H1 (cell line): ENCODE measurements around the gene IQGAP3. TPM values are rescaled to one million over a fixed set of nuclear protein-coding genes. Genes with fewer than 3 reads are reported as not detected.

Experiments
- CTCF ChIA-PET: fragments of 300-600 bp; sonication (Branson Sonifier 250); formaldehyde crosslinking; loops from one replicate; lab custom pipeline; 2021; ENCODE audit not compliant: partially characterized antibody; lab: Charles Lee
- POLR2A ChIA-PET: fragments of 300-600 bp; sonication (Branson Sonifier 250); formaldehyde crosslinking; loops from one replicate; lab custom pipeline; 2021; ENCODE audit warnings: inconsistent platforms; ENCODE audit not compliant: partially characterized antibody; lab: Charles Lee
- DNase-seq, 2 experiments: peaks; one replicate each; pipeline versions ENCODE4 v3.0.0 to v3.0.0-alpha.2; 2010 to 2022; ENCODE audit warnings: low spot score in 2 of 2, low read depth in 1 of 2, mixed read lengths in 1 of 2
- FAIRE-seq: peaks from 2 replicates; lab custom pipeline; 2011; peaks lifted over from hg19 to GRCh38; lab: Jason Lieb, UNC
- H2AFZ ChIP-seq: 2 replicates; pipeline ENCODE4 v1.8.1; 2012; ENCODE audit warnings: low read length, inconsistent platforms
- H2AK5ac ChIP-seq: 2 replicates; pipeline ENCODE4 v1.6.1; 2013; ENCODE audit warnings: low read depth, low read length
- H2BK120ac ChIP-seq: replicated peaks from 2 replicates; pipeline ENCODE3; 2013; ENCODE audit warnings: low read depth, low read length, inconsistent platforms
- H2BK12ac ChIP-seq: 2 replicates; pipeline ENCODE4 v1.6.1; 2013; ENCODE audit warnings: low read depth, low read length
- H2BK15ac ChIP-seq: 2 replicates; pipeline ENCODE4 v1.6.1; 2013; ENCODE audit warnings: low read length
- H2BK20ac ChIP-seq: 2 replicates; pipeline ENCODE4 v1.6.1; 2013; ENCODE audit warnings: low read length
- H2BK5ac ChIP-seq: 2 replicates; pipeline ENCODE4 v1.6.1; 2013; ENCODE audit warnings: low read depth, low read length
- H3K14ac ChIP-seq: 2 replicates; pipeline ENCODE4 v1.6.1; 2013; ENCODE audit warnings: inconsistent platforms; ENCODE audit not compliant: insufficient read length
- H3K18ac ChIP-seq: 2 replicates; pipeline ENCODE4 v1.6.1; 2013; ENCODE audit warnings: low read length; ENCODE audit errors: extremely low read depth
- H3K23ac ChIP-seq: 2 replicates; pipeline ENCODE4 v1.6.1; 2013; ENCODE audit warnings: inconsistent platforms; ENCODE audit not compliant: insufficient read length
- H3K23me2 ChIP-seq: 2 replicates; pipeline ENCODE4 v1.6.1; 2013; ENCODE audit warnings: low read depth, low read length
- H3K27ac ChIP-seq: 2 replicates; pipeline ENCODE4 v1.6.1; 2011; ENCODE audit warnings: low read depth, low read length, inconsistent platforms
- H3K27me3 ChIP-seq, 4 experiments: replicated peaks in 1 of 4; 1 replicate in 1 of 4; 2 replicates in 3 of 4; pipeline versions ENCODE4 v1.6.1 to v1.8.1; 2011 to 2013; ENCODE audit warnings: low read length in 3 of 4, mild to moderate bottlenecking in 3 of 4, inconsistent platforms in 2 of 4, mixed read lengths in 2 of 4, moderate library complexity in 1 of 4; ENCODE audit not compliant: control insufficient read depth in 3 of 4, insufficient read depth in 3 of 4; ENCODE audit errors: extremely low read depth in 1 of 4
- H3K36me3 ChIP-seq, 4 experiments: 2 replicates each; pipeline versions ENCODE4 v1.6.1 to v1.8.1; 2011 to 2013; ENCODE audit warnings: mild to moderate bottlenecking in 4 of 4, low read length in 3 of 4, moderate library complexity in 2 of 4, control low read depth in 1 of 4, inconsistent platforms in 1 of 4; ENCODE audit not compliant: insufficient read depth in 4 of 4, control insufficient read depth in 2 of 4
- H3K4ac ChIP-seq: replicated peaks from 2 replicates; pipeline ENCODE3; 2013; ENCODE audit warnings: low read length, low read depth, mixed read lengths, inconsistent platforms; ENCODE audit not compliant: insufficient read length
- H3K4me1 ChIP-seq, 4 experiments: replicated peaks in 1 of 4; 1 replicate in 1 of 4; 2 replicates in 3 of 4; pipeline versions ENCODE4 v1.6.1 to v1.8.1; 2011 to 2013; ENCODE audit warnings: low read length in 3 of 4, inconsistent platforms in 2 of 4, mixed read lengths in 1 of 4; ENCODE audit not compliant: insufficient read depth in 4 of 4, control insufficient read depth in 3 of 4
- H3K4me2 ChIP-seq, 2 experiments: 2 replicates each; pipeline versions ENCODE4 v1.6.1 to v1.8.1; 2011 to 2013; ENCODE audit warnings: low read depth in 2 of 2, low read length in 2 of 2, control low read depth in 1 of 2, inconsistent platforms in 1 of 2, mild to moderate bottlenecking in 1 of 2; ENCODE audit not compliant: insufficient read depth in 1 of 2
- H3K4me3 ChIP-seq, 4 experiments: fragments of 200-600, 300-600 bp in 1 of 4; sonication (generic), shearing (Covaris generic), sonication (Bioruptor Twin) in 1 of 4; 2 replicates each; pipeline versions ENCODE4 v1.5.1 to v1.8.1; 2011 to 2016; ENCODE audit warnings: low read length in 4 of 4, low read depth in 3 of 4, control low read depth in 2 of 4, inconsistent platforms in 2 of 4, mild to moderate bottlenecking in 2 of 4, mixed read lengths in 1 of 4, moderate library complexity in 1 of 4; ENCODE audit not compliant: insufficient read depth in 2 of 4; ENCODE audit errors: extremely low read depth in 1 of 4
- H3K56ac ChIP-seq: replicated peaks from 2 replicates; pipeline ENCODE3; 2013; ENCODE audit warnings: low read depth, mild to moderate bottlenecking, mixed read lengths, low read length, inconsistent platforms; ENCODE audit not compliant: insufficient read length
- H3K79me1 ChIP-seq: 2 replicates; pipeline ENCODE4 v1.6.1; 2013; ENCODE audit warnings: low read depth, low read length, control low read depth
- H3K79me2 ChIP-seq, 2 experiments: 2 replicates each; pipeline versions ENCODE4 v1.6.1 to v1.8.1; 2012 to 2013; ENCODE audit warnings: low read length in 2 of 2, mild to moderate bottlenecking in 2 of 2, inconsistent platforms in 1 of 2; ENCODE audit not compliant: insufficient read depth in 2 of 2, control insufficient read depth in 1 of 2
- H3K9ac ChIP-seq, 4 experiments: replicated peaks in 1 of 4; 1 replicate in 1 of 4; 2 replicates in 3 of 4; pipeline versions ENCODE4 v1.6.1 to v1.8.1; 2011 to 2013; ENCODE audit warnings: low read depth in 3 of 4, low read length in 3 of 4, control low read depth in 2 of 4, mild to moderate bottlenecking in 2 of 4, moderate library complexity in 2 of 4, inconsistent platforms in 1 of 4; ENCODE audit errors: extremely low read depth in 1 of 4
- H3K9me3 ChIP-seq, 2 experiments: 2 replicates each; pipeline versions ENCODE4 v1.6.1 to v1.8.1; 2012 to 2013; ENCODE audit warnings: mild to moderate bottlenecking in 2 of 2, moderate library complexity in 2 of 2, control low read depth in 1 of 2, inconsistent platforms in 1 of 2, low read depth in 1 of 2, low read length in 1 of 2, mixed read lengths in 1 of 2; ENCODE audit not compliant: insufficient read depth in 2 of 2
- H4K20me1 ChIP-seq, 2 experiments: replicated peaks in 1 of 2; 2 replicates each; pipeline versions ENCODE3 to v1.8.1; 2011 to 2013; ENCODE audit warnings: inconsistent platforms in 2 of 2, low read length in 2 of 2, mild to moderate bottlenecking in 1 of 2; ENCODE audit not compliant: insufficient read depth in 2 of 2, control insufficient read depth in 1 of 2
- H4K5ac ChIP-seq: 2 replicates; pipeline ENCODE4 v1.6.1; 2013; ENCODE audit warnings: low read length, low read depth, mixed read lengths, inconsistent platforms; ENCODE audit not compliant: insufficient read length
- H4K8ac ChIP-seq: 2 replicates; pipeline ENCODE4 v1.8.0; 2013; ENCODE audit warnings: mild to moderate bottlenecking, moderate library complexity, low read length, inconsistent platforms; ENCODE audit not compliant: insufficient read depth; ENCODE audit errors: extremely low read depth
- H4K91ac ChIP-seq: replicated peaks from 2 replicates; pipeline ENCODE3; 2013; ENCODE audit warnings: low read length, mixed read lengths, inconsistent platforms; ENCODE audit not compliant: insufficient read length
- BACH1 ChIP-seq: IDR thresholded peaks from 2 replicates; pipeline ENCODE4 v1.6.1; 2012; ENCODE audit warnings: low read length, improper control_type of control experiment
- CBX5 ChIP-seq: fragments of 300-800, 300-1000 bp; sonication (generic); IDR thresholded peaks from 2 replicates; pipeline ENCODE4 v1.7.1; 2016; ENCODE audit warnings: antibody characterized with exemption, low read length, low read depth
- CHD2 ChIP-seq: IDR thresholded peaks from 2 replicates; pipeline ENCODE4 v1.6.1; 2012; ENCODE audit warnings: low read length, improper control_type of control experiment
- EGR1 ChIP-seq: IDR thresholded peaks from 2 replicates; pipeline ENCODE4 v1.6.1; 2011; ENCODE audit warnings: low read depth, low read length, borderline replicate concordance
- EP300 ChIP-seq, 2 experiments: IDR thresholded peaks; 1 replicate in 1 of 2; 2 replicates in 1 of 2; pipeline ENCODE4 v1.6.1; 2011 to 2012; ENCODE audit warnings: low read depth in 2 of 2, low read length in 2 of 2, mild to moderate bottlenecking in 2 of 2, borderline replicate concordance in 1 of 2, inconsistent platforms in 1 of 2, moderate library complexity in 1 of 2
- HDAC6 ChIP-seq: IDR thresholded peaks from one replicate; pipeline ENCODE4 v1.7.1; 2012; ENCODE audit warnings: low read depth, mild to moderate bottlenecking, inconsistent platforms, low read length, moderate library complexity
- JUN ChIP-seq: IDR thresholded peaks from 2 replicates; pipeline ENCODE4 v1.6.1; 2011; ENCODE audit warnings: low read depth, mild to moderate bottlenecking, improper control_type of control experiment, low read length
- RFX5 ChIP-seq: IDR thresholded peaks from 2 replicates; pipeline ENCODE4 v1.6.1; 2011; ENCODE audit warnings: low read depth, low read length, improper control_type of control experiment, borderline replicate concordance
- RNF2 ChIP-seq: fragments of 200-900, 300-1000 bp; sonication (generic); IDR thresholded peaks from 2 replicates; pipeline ENCODE4 v1.7.1; 2016; ENCODE audit warnings: borderline replicate concordance, low read depth, mild to moderate bottlenecking, antibody characterized with exemption, low read length; ENCODE audit not compliant: poor library complexity, severe bottlenecking; ENCODE audit errors: missing control alignments
- RXRA ChIP-seq: IDR thresholded peaks from 2 replicates; pipeline ENCODE4 v1.6.1; 2011; ENCODE audit warnings: low read depth, mild to moderate bottlenecking, low read length, moderate library complexity; ENCODE audit not compliant: insufficient read depth
- SIN3A ChIP-seq, 2 experiments: IDR thresholded peaks in 1 of 2; conservative IDR thresholded peaks in 1 of 2; 2 replicates each; pipeline ENCODE4 v1.6.1; 2011 to 2012; ENCODE audit warnings: low read length in 2 of 2, improper control_type of control experiment in 1 of 2, low read depth in 1 of 2, mild to moderate bottlenecking in 1 of 2
- SP2 ChIP-seq: IDR thresholded peaks from 2 replicates; pipeline ENCODE4 v1.6.1; 2012; ENCODE audit warnings: mild to moderate bottlenecking, low read length, inconsistent platforms
- SUZ12 ChIP-seq: fragments of 200-600 bp; sonication (generic); IDR thresholded peaks from 2 replicates; pipeline ENCODE4 v1.6.1; 2012; ENCODE audit warnings: mild to moderate bottlenecking, inconsistent platforms, low read length, moderate library complexity, mixed read lengths
- WGBS, 2 experiments: shearing (Covaris generic) in 1 of 2; methylation state at CpG; one replicate each; pipeline versions ENCODE4 v1.1.6 to v1.1.7; 2013 to 2015; ENCODE audit warnings: low lambda C conversion rate in 2 of 2, mixed read lengths in 2 of 2, inconsistent platforms in 1 of 2, low coverage in 1 of 2, missing lambda C conversion rate in 1 of 2; ENCODE audit not compliant: insufficient replicate concordance in 2 of 2, insufficient coverage in 1 of 2, insufficient read length in 1 of 2; ENCODE audit errors: extremely low coverage in 1 of 2, missing lambda C conversion rate in 1 of 2; 5-methylcytosine and 5-hydroxymethylcytosine counted together
- polyA plus RNA-seq, 7 experiments: library from polyadenylated mRNA; depleted of rRNA in 3 of 7; stranded (reverse) in 5 of 7; unstranded in 2 of 7; fragments of >200 nt in 5 of 7; fragments of 200-250 nt in 2 of 7; gene quantifications; 1 replicate in 5 of 7; 2 replicates in 1 of 7; 4 replicates in 1 of 7; pipeline versions ENCODE4 v1.2.1 to v1.2.3, GENCODE V29; 2011 to 2013; ENCODE audit warnings: missing spikeins in 2 of 7, mixed read lengths in 2 of 7
- total RNA-seq: library from RNA; stranded (reverse); fragmentation: NEBNext Ultra II Directional; extraction: Animal tissue kit (Norgen Biotek cat#: 25700); gene quantifications from 2 replicates; pipeline ENCODE4 v1.2.1, GENCODE V29; 2021

IQGAP3 gene
- total and polyA plus RNA-seq, 2 of the 8 experiments (the other 6 are each of a cell fraction or from before 2014, with no cell fraction given) = 14.6 to 22.3 TPM

DNA sequence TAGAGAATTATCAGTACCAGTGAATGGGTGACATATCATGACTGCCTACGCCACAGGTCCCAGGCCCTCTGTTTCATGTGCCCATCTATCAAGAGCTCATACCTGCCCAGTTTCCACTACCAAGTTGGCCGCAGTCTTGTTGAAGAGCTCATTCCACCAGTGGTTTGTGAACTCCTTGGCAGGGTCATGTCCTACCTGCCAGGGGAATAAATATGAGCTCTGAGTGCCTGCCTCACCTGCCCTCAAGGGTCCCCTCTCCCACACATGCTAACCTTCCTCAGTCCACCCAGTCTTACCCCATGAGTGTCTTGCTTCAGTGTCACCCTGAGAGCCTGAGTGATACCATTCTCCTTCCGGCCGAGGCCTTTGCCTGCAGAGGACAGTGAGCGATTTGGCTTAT is 25.8 kb upstream of the IQGAP3 start:
- Histone ChIP-seq H3K23ac (no peak overlapping the region), H3K27ac (no peak overlapping the region), H4K5ac (no peak overlapping the region), H3K56ac (no peak overlapping the region), H3K9me3 (no peaks in the 10 kb centered on the region), H3K36me3 (peaks cover 19 to 55% (median 43%) of the 10 kb centered on the region in 4 experiments), H3K14ac (no peak overlapping the region), H3K4me2 (no peak overlapping the region), H3K4me3 (no peak overlapping the region), H3K9ac (no peak overlapping the region), H2AK5ac (no peak overlapping the region), H3K4me1 (peaks cover 0 to 8% (median 3%) of the 10 kb centered on the region in 4 experiments; a peak in 5 of 7 replicates), H4K8ac (no peak overlapping the region), H3K4ac (no peak overlapping the region), H2BK5ac (no peak overlapping the region), H2BK20ac (no peak overlapping the region), H2BK12ac (no peak overlapping the region), H2BK15ac (no peak overlapping the region), H2BK120ac (no peak overlapping the region), H3K23me2 (peaks cover 5% of the 10 kb centered on the region; the same call in 1 of the 2 replicates), H2AFZ (no peak overlapping the region), H4K20me1 (peaks cover 0 to 6% of the 10 kb centered on the region in 2 experiments), H4K91ac (no peak overlapping the region), H3K27me3 (no peaks in the 10 kb centered on the region), H3K18ac (no peak overlapping the region), H3K79me1 (peaks cover 2% of the 10 kb centered on the region; the same call in 1 of the 2 replicates), H3K79me2 (peaks cover 3 to 19% of the 10 kb centered on the region in 2 experiments)
- DNase-seq = no peak
- CTCF ChIA-PET = interaction anchor here (0.8 to 4.0 kb wide), 4 partner anchors 10 to 16 kb away, joined by 3 to 30 read pairs (median 4); no protein-coding TSS in a partner anchor
- 95% methylated on average over 5 of the region's 5 CpGs; no CpG with 5 or more reads in 1 of the 2 experiments for WGBS, 2 experiments
- POLR2A ChIA-PET = interaction anchor here (0.7 to 2.1 kb wide), 12 partner anchors 7 to 141 kb away, joined by 3 to 9 read pairs (median 4); no protein-coding TSS in a partner anchor
- no peak for FAIRE-seq
- TF ChIP-seq EGR1 = no peak
- no peak for TF ChIP-seq HDAC6
- TF ChIP-seq RXRA = no peak
- TF ChIP-seq SIN3A (conservative IDR thresholded peaks at IDR 0.05 in 1 of 2, IDR thresholded peaks at IDR 0.05 in 1 of 2; ENCODE audit: low read depth in 1 of 2, low read length in 2 of 2) = no peak
- no peak for TF ChIP-seq RFX5
- TF ChIP-seq JUN = no peak
- no peak for TF ChIP-seq EP300 (IDR thresholded peaks at IDR 0.05; ENCODE audit: borderline replicate concordance in 1 of 2, low read depth in 2 of 2, low read length in 2 of 2)
- TF ChIP-seq CHD2 = no peak
- TF ChIP-seq BACH1 = no peak
- no peak for TF ChIP-seq SP2
- TF ChIP-seq SUZ12 = no peak
- TF ChIP-seq RNF2 = no peak
- no peak for TF ChIP-seq CBX5
